SK-N-DZ (cell line): ENCODE measurements around the gene RCSD1.

Experiments
- DNase-seq: peaks from one replicate; pipeline ENCODE4 v3.0.0-alpha.2; 2015; ENCODE audit warnings: low spot score

RCSD1 gene

DNA sequence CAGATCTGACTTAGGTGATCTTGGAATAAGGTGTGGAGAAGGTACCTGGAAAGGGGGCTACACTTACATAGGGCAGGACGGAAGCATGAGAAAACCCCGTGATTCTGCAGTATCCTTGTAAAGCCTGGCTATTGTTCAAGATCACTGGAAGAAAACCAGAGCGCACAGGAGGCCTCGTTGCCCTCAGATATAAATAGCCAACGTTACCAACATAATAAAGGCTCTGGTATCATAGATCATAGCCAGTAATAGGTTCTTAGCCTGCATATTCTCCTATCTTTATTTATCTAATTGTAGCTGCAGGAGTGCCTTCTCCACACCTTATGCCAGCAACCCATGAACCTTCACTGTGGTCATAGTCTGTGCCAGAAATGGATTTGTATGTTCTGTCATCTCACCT is 55.8 kb downstream of the RCSD1 start:
- DNase-seq = no peak

DNA sequence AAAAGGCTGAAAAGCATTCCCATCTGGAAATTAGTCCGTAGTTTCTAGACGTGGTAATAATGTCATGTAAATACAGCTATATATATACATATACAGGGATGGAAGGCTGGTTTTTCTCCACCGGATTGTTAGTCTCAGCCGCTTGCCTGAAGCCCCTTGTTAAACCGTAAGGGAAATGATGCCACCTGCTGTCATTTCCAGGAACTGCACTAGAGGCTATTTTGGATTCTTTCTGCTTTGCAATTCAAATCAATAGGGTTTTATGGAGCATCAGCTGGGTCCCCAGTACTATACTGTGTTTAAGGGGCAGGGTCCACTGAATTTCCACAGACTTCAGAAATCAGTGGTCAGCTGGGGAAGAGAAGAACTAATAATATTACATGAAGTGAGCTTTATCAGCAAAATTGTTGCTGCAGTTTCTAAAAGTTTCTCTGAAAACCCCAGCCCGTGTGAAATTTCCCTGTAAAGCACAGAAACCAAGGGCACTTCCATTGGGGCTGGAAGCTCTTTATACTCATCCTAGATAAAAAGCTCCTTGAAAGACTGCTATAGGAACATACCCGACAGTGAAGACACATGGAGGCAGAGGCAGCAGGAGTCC is 58.0 kb downstream of the RCSD1 start:
- peak; percentile 80 for DNase-seq

DNA sequence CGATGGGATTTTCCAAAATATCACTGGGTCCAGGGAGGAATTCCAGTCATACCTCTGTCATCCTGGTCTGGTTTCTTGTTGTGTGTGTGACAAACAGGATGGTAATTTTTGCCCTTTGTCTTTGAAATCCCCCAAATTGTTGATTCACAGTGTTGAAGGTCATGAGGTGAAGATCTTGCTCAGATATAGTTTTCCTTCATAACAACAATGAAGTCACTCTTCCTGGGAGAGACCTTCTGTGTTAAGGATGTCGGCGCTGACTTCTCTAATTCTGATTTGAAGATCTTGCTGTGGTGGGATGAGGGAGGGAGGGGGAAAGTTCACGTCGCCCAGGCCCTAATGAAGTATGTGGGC is 59.5 kb downstream of the RCSD1 start:
- no peak for DNase-seq

DNA sequence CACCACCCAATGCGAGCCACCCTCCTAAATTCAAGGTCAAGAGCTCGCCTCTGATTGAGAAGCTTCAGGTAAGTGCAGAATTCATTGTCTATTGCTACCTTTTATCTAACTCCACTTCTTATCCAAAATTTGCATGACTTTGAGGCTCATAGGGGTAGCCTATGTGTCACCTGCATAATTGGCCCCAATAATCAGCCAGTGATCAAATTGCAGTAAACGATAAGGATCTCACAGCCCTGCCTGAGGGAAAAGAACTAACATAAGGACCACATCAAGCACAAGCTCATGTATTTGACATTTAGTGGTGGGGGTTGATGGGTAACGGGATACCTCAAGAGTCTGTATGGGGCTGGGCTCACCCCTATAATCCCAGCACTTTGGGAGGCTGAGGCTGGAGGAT is 60.0 kb downstream of the RCSD1 start:
- no peak for DNase-seq

DNA sequence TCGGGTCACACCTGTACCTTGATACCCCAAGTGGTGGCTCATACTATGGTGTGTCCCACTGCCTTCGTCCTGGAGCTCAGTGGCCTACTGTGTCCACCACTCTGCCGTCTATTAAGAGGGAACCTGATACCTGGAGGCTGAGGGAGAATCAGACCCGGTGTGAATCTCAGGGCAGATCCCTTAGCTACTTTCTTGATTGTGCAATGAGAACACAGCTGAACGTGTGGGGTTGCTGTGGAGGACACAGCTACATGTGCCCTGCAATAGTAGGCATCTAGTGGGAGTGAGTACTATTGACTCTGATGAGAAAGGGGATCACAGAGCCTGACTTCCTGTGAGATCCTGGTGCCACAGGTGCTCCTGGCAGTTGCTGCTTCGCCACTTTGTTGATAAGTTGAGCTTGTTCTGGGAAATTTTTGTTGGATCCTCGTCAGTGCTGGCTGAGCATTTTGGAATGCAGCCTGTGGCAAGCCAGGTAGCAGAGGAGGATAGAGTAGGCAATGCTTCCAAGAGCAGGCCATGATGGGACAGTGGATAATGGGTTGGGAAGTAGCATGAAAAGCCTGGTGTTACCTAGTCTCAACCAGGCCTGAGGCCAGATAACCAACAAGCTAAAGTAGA is 63.5 kb downstream of the RCSD1 start:
- no peak for DNase-seq

DNA sequence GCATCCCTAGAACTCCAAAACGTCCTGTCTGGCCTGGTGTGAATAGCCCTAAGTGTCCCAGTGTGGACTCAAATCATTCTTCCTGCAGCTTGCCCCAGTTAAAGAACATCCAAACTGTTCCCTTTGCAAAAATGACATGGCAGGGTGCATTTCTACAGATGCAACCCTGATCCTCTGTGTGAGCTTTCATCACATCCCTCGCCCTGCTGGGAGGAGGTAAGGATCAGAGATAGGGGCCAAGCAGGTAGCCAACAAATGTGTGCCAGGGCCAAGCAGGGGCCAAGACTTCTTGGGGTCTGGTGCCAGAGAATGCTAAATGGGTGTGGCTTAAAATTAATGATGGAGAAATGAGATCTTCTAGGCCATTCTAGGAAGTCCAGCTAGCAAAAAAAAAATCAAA is 64.7 kb downstream of the RCSD1 start:
- DNase-seq = no peak

DNA sequence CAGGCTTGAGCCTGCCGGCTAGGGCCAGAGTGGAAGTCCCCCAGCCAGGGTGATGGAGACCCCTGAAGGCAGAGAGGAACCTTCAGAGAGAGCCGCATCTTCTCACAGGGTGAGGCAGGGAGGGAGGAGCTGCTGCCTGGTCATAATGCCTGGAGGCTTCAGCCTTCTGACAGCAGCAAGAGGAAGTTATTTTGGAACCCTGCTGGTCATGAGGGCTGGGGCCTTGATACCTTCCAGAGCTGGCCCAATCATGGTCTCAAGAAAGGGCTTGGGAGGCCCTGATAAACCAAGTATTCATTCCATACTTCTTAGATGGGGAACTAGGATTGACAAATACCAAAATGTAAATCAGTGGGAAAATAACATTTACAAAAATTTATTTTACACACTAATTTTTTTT is 65.1 kb downstream of the RCSD1 start:
- no peak for DNase-seq

DNA sequence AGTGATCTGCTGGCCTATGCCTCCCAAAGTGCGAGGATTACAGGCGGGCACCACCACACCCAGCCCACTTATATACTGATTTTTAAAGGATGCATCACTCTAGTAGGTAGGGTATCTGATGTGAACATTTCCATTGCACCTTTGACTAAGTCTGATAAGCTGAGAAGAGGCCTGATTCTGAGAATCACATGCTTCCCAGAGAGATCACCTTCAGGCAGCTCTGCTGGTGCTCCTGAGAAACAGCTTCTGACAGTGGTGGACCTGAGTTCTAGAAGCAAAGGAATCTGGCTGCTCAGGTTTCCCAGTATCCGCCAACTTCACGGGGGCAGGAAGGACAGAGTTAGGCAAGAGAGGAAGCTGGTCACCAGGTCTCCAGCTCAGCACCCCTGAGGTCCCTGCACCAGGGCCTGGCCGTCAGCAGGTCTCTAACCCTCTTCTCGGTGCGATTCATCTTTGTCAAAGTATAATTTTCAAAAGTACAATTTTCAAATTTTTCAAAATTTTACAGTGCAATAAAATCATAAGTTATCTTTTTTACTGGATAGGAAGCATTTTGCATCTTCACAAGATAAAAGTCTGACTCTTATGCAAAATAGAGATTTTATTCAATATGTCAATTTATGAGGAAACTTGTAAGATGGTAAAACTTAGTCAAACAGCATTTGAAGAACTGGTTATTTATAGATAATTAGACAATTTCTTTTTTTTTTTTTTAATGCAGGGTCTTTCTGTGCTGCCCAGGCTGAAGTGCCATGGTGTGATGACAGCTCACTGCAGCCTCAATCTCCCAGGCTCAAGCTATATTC is 65.9 kb downstream of the RCSD1 start:
- no peak for DNase-seq

DNA sequence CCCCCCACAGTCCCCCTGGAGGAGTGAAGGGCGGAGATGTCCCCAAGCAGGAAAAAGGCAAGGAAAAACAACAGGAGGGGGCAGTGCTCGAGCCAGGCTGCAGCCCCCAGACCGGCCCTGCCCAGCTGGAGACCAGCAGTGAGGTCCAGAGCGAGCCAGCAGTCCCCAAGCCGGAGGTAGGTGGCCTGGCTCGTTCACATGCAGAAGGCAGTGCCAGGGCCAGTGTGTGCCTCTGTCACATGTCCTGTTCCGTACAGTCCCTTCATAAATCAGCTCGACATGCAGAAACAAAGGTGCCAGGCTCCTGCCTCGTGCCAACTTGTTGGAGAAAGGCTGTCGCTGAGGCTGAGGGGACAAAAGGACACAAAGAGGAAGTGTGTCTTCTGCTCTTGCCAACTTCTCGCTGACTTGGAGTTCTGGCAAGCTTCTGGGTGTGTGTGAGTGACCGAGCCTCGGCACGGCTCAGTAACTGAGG is 67.7 kb downstream of the RCSD1 start:
- no peak for DNase-seq

DNA sequence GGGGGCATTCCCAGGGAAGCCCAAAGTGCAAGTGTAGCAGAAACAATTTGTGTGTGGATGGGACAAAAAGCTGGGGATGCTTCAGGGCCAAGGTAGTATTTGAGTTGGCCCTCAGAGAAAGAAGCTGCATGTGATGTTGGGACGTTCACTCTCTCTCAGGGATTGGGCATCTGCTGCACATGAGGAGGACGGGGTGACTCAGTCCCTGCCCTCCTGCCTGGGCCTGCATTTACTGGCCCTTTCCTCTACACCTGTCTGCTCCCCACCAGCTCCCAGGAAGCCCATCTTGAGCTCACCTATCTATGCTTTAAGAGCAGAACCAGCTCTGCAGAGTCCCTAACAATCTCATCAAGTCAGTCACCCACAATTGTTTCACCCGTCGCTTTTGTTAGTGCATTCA is 68.3 kb downstream of the RCSD1 start:
- DNase-seq = no peak

DNA sequence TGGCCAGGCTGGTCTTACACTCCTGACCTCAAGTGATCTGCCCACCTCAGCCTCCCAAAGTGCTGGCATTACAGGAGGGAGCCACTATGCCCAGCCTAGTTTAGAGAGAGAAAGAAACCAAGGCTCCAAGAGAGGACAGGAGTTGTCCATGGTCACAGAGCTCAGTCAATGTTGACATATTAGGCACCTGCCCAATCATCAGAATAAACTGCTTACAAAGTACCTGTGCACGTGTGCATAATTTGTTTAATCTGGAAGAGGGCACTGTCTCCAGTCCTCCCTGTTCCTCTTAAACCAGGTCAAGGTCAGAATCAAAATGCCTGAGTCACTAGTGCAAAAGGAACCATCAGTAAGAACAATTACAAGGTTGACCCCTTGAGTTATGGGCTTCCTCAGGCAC is 71.5 kb downstream of the RCSD1 start:
- DNase-seq = no peak

DNA sequence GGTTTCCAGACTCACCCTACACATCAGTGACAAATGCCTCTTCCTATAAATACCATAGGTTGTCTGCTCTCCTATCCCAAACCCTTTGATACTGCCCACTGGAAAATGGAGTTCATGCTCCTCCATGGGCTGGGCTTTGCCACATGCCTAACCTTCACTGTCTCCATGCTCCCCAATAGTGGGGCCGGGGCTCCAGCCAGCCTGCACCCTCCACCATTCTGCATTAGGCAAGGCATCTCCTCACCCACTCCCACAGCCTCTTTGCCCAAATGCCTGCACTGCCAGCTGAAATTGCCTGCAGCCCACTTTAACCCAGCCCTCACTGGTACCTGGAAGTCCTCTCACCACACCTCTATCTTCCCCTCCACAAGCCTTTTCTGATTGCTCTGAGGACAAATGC is 73.5 kb downstream of the RCSD1 start:
- no peak for DNase-seq

DNA sequence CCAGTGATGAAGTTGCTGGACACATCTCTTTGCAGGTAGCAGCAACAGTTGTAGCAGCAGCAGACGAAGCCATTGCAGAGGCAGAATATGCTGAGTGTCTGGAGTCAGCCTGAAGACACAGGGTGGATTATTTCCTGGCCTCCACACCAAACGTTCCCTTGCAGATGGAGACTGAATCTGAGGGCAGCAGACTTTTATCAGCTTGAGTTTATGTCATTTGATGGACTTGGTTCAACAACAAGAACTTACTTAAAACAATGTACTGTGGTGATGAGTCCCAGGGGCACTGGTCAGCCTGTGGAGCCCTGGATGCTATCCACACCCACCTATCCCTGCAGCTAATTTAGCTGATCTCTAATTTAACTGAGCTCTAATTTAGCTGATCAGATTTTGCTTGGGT is 74.7 kb downstream of the RCSD1 start:
- DNase-seq = no peak

DNA sequence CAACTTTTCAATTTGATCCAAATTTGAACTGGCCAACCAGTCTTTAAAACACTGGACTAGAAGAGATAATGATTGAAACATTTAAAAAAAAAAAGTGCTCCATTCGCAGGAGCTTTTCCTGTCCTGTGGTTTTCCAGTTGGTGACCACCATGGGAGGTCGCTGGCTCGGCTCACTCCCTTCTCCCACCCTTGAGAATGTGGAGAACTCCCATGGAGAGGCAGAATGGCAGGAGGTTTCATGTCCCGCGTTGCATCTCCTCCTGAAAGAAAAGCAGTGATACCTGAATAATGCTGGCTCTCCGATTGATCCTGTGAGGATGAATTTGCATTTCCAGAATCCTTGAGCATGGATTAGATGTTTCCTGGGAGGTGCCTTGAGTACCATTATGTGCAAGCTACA is 75.2 kb downstream of the RCSD1 start:
- DNase-seq = no peak

DNA sequence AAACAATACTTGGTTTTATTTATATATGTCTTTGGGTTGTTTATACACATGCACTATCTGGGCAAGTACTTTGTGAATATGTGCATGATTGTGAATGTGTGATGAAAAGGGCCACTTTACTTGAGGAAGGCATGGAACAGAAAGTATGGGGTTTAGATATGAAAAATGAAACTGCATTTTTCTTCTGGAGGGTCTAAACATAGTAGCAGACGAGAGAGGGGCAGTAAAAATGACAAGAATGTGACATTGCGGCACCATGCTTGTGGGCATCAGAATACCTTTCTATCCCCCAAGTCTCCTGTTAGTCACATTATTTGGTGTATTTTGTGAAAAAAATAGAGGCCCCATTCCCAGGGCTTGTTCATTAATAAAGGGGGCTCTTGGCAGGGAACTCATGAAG is 76.3 kb downstream of the RCSD1 start:
- DNase-seq = no peak

DNA sequence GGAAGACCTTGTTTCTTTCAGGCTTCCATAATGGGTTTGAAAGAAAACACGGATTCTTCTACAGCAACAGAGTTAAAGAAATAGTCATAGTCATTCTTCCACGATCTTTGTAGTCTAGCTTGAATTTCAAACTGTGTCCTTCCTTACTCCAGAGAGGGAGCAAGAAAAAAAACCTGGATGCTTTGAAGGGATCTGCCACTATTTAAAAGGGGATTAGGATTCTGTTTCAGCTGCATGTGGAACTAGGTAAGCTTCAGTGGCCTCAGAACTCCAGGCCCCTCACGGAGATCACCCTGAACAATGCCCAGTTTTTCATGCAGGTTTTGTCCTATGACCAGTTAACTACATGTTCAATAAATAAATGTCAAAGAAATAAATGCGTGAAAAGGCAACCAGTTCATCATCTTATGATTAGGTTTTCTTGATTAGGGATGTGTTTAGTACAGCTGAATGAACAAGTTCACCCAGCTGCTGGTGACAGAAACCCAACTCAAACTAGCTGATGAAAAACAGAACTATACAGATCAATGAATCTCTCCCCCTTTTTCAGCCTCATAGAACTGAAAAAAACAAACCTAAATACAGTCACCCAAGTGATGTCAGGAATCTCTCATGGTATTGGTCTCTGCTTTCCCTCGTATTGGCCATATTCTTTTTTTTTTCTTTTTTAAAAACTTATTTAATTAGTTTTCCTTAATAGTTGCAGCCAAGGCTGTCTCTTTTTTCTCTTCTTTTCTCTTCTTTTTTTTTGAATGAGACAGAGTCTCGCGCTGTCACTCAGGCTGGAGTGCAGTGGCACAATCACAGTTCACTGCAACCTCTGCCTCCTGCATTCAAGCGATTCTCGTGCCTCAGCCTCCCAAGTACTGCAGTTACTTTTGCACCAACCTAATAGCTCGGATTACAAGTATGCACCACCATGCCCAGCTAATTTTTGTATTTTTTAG is 77.2 kb downstream of the RCSD1 start:
- no peak for DNase-seq

DNA sequence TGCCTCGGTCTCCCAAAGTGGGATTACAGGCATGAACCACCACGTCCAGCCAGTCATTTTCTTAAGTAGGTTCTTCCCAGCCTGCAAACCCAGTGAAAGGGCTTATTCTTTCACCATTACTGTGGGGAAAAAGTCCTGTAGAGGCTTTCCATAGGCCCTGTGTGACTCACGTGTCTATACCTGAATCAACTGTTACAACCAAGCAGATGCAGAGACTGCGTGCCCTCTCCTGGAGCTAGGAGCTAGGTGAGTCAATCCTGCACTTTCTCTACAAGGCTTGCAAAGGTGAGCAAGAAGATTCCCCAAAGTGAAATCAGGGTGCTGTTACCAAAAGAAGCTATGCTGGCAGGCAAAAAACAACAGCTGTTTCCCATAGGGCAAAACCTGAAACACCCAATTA is 77.9 kb downstream of the RCSD1 start:
- DNase-seq = no peak

DNA sequence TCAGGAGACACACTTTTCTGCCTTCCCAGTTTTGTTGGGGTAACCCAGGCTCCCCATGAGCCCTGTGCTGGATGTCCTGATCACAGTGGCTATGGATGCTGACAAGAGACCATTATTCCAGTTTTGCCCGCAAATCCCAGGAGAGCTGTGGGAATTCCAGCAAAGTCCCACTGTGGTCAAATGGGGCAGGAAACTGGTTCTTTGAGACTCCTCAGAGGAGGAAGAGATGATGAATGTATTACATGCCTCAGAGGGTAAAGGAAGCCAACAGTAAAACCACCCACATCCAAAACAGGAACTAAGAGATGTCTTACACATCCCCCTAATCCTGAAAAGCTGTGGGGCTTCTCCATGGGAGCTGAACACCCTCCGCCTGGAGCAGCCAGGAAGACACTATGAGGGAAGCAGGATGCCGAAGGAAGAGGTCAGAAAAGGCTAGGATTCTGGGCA is 78.9 kb downstream of the RCSD1 start:
- no peak for DNase-seq

DNA sequence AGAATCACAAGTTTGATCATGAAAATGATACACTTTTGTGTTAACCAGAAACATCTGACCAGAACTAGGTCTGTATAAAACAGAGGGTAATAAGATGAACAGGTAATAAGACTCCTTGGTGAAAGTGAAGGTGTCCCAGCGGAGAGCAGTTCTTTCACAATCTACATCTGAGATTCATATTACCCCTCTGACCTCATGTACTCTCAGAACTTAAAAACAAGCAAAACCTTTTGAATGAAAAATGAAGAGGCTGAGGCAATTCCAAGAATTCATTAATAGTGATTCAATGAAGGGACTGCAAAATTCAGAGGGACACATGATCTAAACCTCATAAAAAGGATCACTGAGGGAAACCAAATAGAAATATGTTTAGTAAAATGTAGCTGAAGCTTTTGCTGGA is 80.8 kb downstream of the RCSD1 start:
- no peak for DNase-seq

DNA sequence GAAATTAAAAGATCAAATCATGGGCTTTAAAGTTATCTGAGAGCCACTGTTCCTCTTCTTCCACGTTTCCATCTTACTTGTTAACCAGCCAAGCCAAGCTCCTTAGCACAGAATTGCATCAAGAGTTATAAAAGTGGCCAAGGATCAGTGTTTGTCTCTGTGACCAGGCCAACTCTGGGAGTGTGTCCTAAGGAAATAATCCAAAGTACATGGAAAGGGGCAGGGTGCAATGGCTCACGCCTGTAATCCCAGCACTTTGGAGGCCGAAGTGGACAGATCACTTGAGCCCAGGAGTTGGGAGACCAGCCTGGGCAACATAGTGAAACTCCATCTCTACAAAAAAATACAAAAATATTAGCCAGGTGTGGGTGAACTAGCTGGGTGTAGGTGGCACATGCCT is 81.8 kb downstream of the RCSD1 start:
- DNase-seq = no peak

DNA sequence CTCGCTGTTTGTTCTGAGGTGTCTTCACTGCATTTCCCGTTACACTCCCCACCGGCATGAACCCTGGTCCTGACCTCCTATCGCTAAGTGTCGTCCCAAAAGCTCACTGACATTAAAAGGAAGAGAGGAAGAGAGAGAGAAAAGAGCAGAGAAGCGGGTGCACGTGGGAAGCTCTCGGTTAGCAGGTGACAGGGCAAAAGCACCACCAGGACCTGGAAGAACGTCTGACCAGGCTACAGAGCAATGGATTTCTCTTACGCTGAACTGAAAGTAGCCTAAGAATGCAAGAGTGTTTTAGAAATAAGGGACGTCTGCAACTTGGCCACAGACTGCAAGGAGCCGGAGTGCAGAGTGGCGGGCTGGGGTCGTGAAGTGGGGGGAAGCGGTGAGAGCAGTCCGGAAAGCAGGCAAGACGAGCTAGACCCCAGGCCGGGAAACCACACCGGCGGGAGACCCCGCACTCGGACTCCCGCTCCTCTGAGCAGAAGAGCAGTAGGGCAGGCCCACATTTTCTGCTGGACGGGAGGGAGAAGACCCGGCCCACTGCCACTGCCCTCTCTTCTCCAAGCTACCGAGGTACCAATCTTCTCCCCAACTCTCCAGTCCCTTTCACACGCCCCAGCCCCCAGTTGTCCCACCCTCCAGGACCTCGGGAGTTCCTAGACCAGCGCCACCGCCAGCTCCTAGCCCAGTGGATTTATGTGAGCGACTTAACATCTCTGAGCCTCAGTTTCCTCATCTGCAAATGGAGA is 83.5 kb downstream of the RCSD1 start:
- peak; percentile 39 for DNase-seq
